CD8-positive, alpha-beta memory T cell (primary cell): ENCODE results near the gene SUFU. TPM values are rescaled to one million over a fixed set of nuclear protein-coding genes. Genes with fewer than 3 reads are reported as not detected.

Source experiments
- CTCF ChIA-PET: fragments of 350-600 bp; sonication (Branson Sonifier 250); formaldehyde crosslinking; loops from one replicate; lab custom pipeline; 2021; ENCODE audit warnings: antibody characterized with exemption; lab: Charles Lee
- POLR2A ChIA-PET: fragments of 350-600 bp; sonication (Branson Sonifier 250); formaldehyde crosslinking; loops from one replicate; lab custom pipeline; 2021; ENCODE audit warnings: antibody characterized with exemption; lab: Charles Lee
- DNase-seq, 5 donors: peaks; one replicate each; pipeline versions ENCODE4 v3.0.0 to v3.0.0-alpha.2; 2020 to 2022; ENCODE audit warnings: mixed read lengths in 1 of 5
- H3K27ac ChIP-seq: one replicate; pipeline ENCODE4 v1.7.0; 2013; ENCODE audit warnings: low read depth, mild to moderate bottlenecking, low read length, moderate library complexity
- H3K27me3 ChIP-seq: 2 replicates; pipeline ENCODE4 v1.7.0; 2013; ENCODE audit warnings: low read length, mild to moderate bottlenecking; ENCODE audit not compliant: insufficient read depth, poor library complexity, severe bottlenecking
- H3K36me3 ChIP-seq: 2 replicates; pipeline ENCODE4 v1.7.0; 2013; ENCODE audit warnings: mild to moderate bottlenecking, low read length, moderate library complexity; ENCODE audit not compliant: insufficient read depth
- H3K4me1 ChIP-seq: 2 replicates; pipeline ENCODE4 v1.7.0; 2013; ENCODE audit warnings: mild to moderate bottlenecking, low read length, moderate library complexity; ENCODE audit not compliant: insufficient read depth
- H3K4me3 ChIP-seq: 2 replicates; pipeline ENCODE4 v1.7.0; 2013; ENCODE audit warnings: mild to moderate bottlenecking, low read length
- H3K9me3 ChIP-seq: 2 replicates; pipeline ENCODE4 v1.7.0; 2013; ENCODE audit warnings: mild to moderate bottlenecking, low read length
- H3K27ac Mint-ChIP-seq, 8 donors: one replicate each; pipeline ENCODE4 v1.8.0; 2020 to 2021; ENCODE audit warnings: mixed read lengths in 8 of 8, mild to moderate bottlenecking in 6 of 8, inconsistent platforms in 3 of 8, moderate library complexity in 3 of 8
- H3K27me3 Mint-ChIP-seq, 2 donors: one replicate each; pipeline ENCODE4 v1.8.0; 2020 to 2021; ENCODE audit warnings: mixed read lengths in 2 of 2, mild to moderate bottlenecking in 1 of 2, moderate library complexity in 1 of 2
- H3K36me3 Mint-ChIP-seq, 3 donors: one replicate each; pipeline ENCODE4 v1.8.0; 2020 to 2021; ENCODE audit warnings: mixed read lengths in 3 of 3, inconsistent platforms in 1 of 3, mild to moderate bottlenecking in 1 of 3
- H3K4me1 Mint-ChIP-seq, 3 donors: one replicate each; pipeline ENCODE4 v1.8.0; 2020 to 2021; ENCODE audit warnings: mixed read lengths in 3 of 3, inconsistent platforms in 1 of 3, mild to moderate bottlenecking in 1 of 3
- H3K4me3 Mint-ChIP-seq, 7 donors: one replicate each; pipeline ENCODE4 v1.8.0; 2020 to 2021; ENCODE audit warnings: mixed read lengths in 7 of 7, mild to moderate bottlenecking in 6 of 7, moderate library complexity in 4 of 7, inconsistent platforms in 2 of 7
- H3K9me3 Mint-ChIP-seq, 5 donors: one replicate each; pipeline ENCODE4 v1.8.0; 2020 to 2022; ENCODE audit warnings: mixed read lengths in 5 of 5, mild to moderate bottlenecking in 3 of 5, moderate library complexity in 2 of 5, inconsistent platforms in 1 of 5
- polyA plus RNA-seq: library from polyadenylated mRNA; unstranded; fragments of 300-500 nt; fragmentation: Illumina TruSeq; gene quantifications from one replicate; pipeline ENCODE4 v1.2.3, GENCODE V29; 2021
- total RNA-seq, 2 experiments: library from RNA; stranded (reverse); gene quantifications; one replicate each; pipeline ENCODE4 v1.2.3, GENCODE V29; 2021

SUFU gene
- total and polyA plus RNA-seq, 3 experiments from 2014 or later, result 7.5 to 8.3 (median 8.3) TPM

- POLR2A ChIA-PET, result interaction anchor here (0.6 to 4.3 kb wide), 7 partner anchors 10 to 66 kb away, joined by 3 to 54 read pairs (median 4); partner anchors contain the start of genes ACTR1A, C10orf95, FBXL15 and NFKB2
These were observed 42.4 kb upstream of the SUFU start for GRCh38 chr10:102461187-102462054.

GRCh38 chr10:102462512-102463054 is 41.2 kb upstream of the SUFU start:
- peaks cover 21 to 29% (median 22%) of the 10 kb centered on the region in 3 donors for H3K4me1 Mint-ChIP-seq
- no peak for DNase-seq
- Histone ChIP-seq H3K4me3 (no peak overlapping the region), H3K27me3 (no peaks in the 10 kb centered on the region), H3K36me3 (no peaks in the 10 kb centered on the region), H3K9me3 (no peaks in the 10 kb centered on the region), H3K4me1 (peaks cover 15% of the 10 kb centered on the region), H3K27ac (no peak overlapping the region)
- no peaks in the 10 kb centered on the region for H3K9me3 Mint-ChIP-seq
- POLR2A ChIA-PET, result interaction anchor here (0.7 to 4.3 kb wide), 2 partner anchors 12 to 69 kb away, joined by 3 to 54 read pairs; partner anchors contain the start of gene C10orf95
- peaks cover 0 to 4% of the 10 kb centered on the region in 2 donors for H3K27me3 Mint-ChIP-seq
- CTCF ChIA-PET, result interaction anchor here (1.1 to 2.8 kb wide), 7 partner anchors 11 to 232 kb away, joined by 3 to 23 read pairs (median 8); partner anchors contain the start of gene C10orf95
- H3K27ac Mint-ChIP-seq, result peak overlapping the region in 4 of 8 donors; percentile 37 to 92 (median 67)
- peak overlapping the region; percentile 59 to 94 (median 88) for H3K4me3 Mint-ChIP-seq
- H3K36me3 Mint-ChIP-seq, result peaks cover 0 to 5% (median 2%) of the 10 kb centered on the region in 3 donors

More at GRCh38 chr10:102461187-102462054, 42.4 kb upstream of the SUFU start:
- peaks cover 2% of the 10 kb centered on the region for H3K36me3 ChIP-seq
- H3K4me1 ChIP-seq, result peaks cover 15% of the 10 kb centered on the region
- no peaks in the 10 kb centered on the region for H3K9me3 Mint-ChIP-seq
- peak overlapping the region in 7 of 8 donors; percentile 53 to 93 (median 84) for H3K27ac Mint-ChIP-seq
- H3K4me3 ChIP-seq, result peak overlapping the region; percentile 82
- H3K36me3 Mint-ChIP-seq, result peaks cover 0 to 2% (median under 1%) of the 10 kb centered on the region in 3 donors
- no peaks in the 10 kb centered on the region for H3K27me3 ChIP-seq
- H3K27ac ChIP-seq, result no peak overlapping the region
- CTCF ChIA-PET, result interaction anchor here (0.7 to 2.8 kb wide), 12 partner anchors 10 to 231 kb away, joined by 3 to 23 read pairs (median 6); partner anchors contain the start of genes ACTR1A, C10orf95 and NFKB2
- H3K4me1 Mint-ChIP-seq, result peaks cover 21 to 29% (median 22%) of the 10 kb centered on the region in 3 donors
- H3K9me3 ChIP-seq, result no peaks in the 10 kb centered on the region
- peaks cover 0 to 4% of the 10 kb centered on the region in 2 donors for H3K27me3 Mint-ChIP-seq
- H3K4me3 Mint-ChIP-seq, result peak overlapping the region; percentile 84 to 94 (median 89)
- DNase-seq, result peak; percentile 87 to 95 (median 91)

DNA sequence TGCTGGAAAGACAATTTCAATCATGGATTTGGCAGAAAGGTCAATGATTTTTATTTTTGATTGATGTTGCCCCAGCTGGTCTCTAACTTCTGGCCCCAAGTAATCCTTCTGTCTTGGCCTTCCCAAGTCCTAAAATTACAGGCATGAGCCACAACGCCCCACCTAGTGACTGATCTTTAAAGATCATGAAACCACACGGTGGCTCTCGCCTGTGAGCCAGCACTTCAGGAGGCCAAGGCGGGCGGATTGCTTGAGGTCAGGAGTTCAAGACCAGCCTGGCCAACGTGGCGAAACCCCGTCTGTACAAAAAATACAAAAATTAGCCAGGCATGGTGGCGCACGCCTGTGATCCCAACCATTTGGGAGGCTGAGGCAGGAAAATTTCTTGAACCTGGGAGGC is 39.8 kb upstream of the SUFU start:
- CTCF ChIA-PET, result interaction anchor here (1.1 to 1.6 kb wide), 2 partner anchors 65 to 234 kb away, joined by 4 to 6 read pairs; no protein-coding TSS in a partner anchor
- DNase-seq, result no peak
- Histone ChIP-seq H3K4me3 (no peak overlapping the region), H3K27ac (no peak overlapping the region), H3K27me3 (no peaks in the 10 kb centered on the region), H3K4me1 (peaks cover 15% of the 10 kb centered on the region), H3K9me3 (no peaks in the 10 kb centered on the region), H3K36me3 (no peaks in the 10 kb centered on the region)
- H3K4me3 Mint-ChIP-seq, result no peak overlapping the region
- H3K27ac Mint-ChIP-seq, result no peak overlapping the region
- peaks cover 21 to 29% (median 22%) of the 10 kb centered on the region in 3 donors for H3K4me1 Mint-ChIP-seq
- POLR2A ChIA-PET, result interaction anchor here (0.7 to 4.3 kb wide), 2 partner anchors 10 to 13 kb away, joined by 6 to 54 read pairs; partner anchors contain the start of gene C10orf95
- no peaks in the 10 kb centered on the region for H3K9me3 Mint-ChIP-seq
- H3K27me3 Mint-ChIP-seq, result peaks cover 0 to 4% of the 10 kb centered on the region in 2 donors
- H3K36me3 Mint-ChIP-seq, result peaks cover 0 to 5% (median 5%) of the 10 kb centered on the region in 3 donors

GRCh38 chr10:102465466-102465865 is 38.3 kb upstream of the SUFU start:
- POLR2A ChIA-PET, result interaction anchor here (0.6 kb wide), 1 partner anchor 62 kb away, joined by 7 read pairs; no protein-coding TSS in a partner anchor
- H3K27ac Mint-ChIP-seq, result no peak overlapping the region

DNA sequence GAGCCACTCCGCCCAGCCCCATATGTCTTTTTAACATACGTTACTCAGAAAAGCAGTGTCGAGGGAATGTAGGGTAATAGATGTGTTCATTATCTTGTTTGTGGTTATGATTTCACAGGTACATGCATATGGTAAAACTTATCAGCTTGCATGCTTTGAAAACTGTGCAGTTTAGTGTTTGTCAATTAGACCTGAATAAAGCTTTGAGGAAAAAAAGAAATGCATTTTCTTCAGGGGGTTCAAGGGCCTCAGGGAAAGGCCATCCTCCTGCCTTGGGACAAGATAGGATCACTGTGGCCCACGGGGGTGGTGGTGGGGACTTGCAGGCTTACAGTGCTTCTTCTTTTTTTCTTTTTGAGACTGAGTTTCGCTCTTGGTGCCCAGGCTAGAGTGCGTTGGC is 36.5 kb upstream of the SUFU start:
- H3K27me3 Mint-ChIP-seq, result peaks cover 0 to 1% of the 10 kb centered on the region in 2 donors
- Histone ChIP-seq H3K27me3 (no peaks in the 10 kb centered on the region), H3K9me3 (no peaks in the 10 kb centered on the region), H3K27ac (no peak overlapping the region), H3K4me3 (no peak overlapping the region), H3K4me1 (peaks cover under 1% of the 10 kb centered on the region), H3K36me3 (no peaks in the 10 kb centered on the region)
- POLR2A ChIA-PET, result interaction anchor here (0.6 kb wide), 1 partner anchor 46 kb away, joined by 3 read pairs; no protein-coding TSS in a partner anchor
- CTCF ChIA-PET, result interaction anchor here (1.8 kb wide), 1 partner anchor 11 kb away, joined by 6 read pairs; no protein-coding TSS in a partner anchor
- no peaks in the 10 kb centered on the region for H3K9me3 Mint-ChIP-seq
- peaks cover 0 to 10% (median 5%) of the 10 kb centered on the region in 3 donors for H3K36me3 Mint-ChIP-seq
- no peak overlapping the region for H3K4me3 Mint-ChIP-seq
- no peak for DNase-seq
- H3K27ac Mint-ChIP-seq, result peak overlapping the region in 1 of 8 donors; percentile 47
- peaks cover 6 to 10% (median 8%) of the 10 kb centered on the region in 3 donors for H3K4me1 Mint-ChIP-seq

More at GRCh38 chr10:102465466-102465865, 38.3 kb upstream of the SUFU start:
- CTCF ChIA-PET, result no interaction called here
- Mint-ChIP-seq H3K27me3 (peaks cover 0 to 1% of the 10 kb centered on the region in 2 donors), H3K4me3 (no peak overlapping the region), H3K9me3 (no peaks in the 10 kb centered on the region), H3K4me1 (peaks cover 22 to 28% (median 22%) of the 10 kb centered on the region in 3 donors), H3K36me3 (peaks cover 0 to 9% (median 5%) of the 10 kb centered on the region in 3 donors)
- DNase-seq, result no peak
- peaks cover 15% of the 10 kb centered on the region for H3K4me1 ChIP-seq
- no peaks in the 10 kb centered on the region for H3K9me3 ChIP-seq
- H3K4me3 ChIP-seq, result no peak overlapping the region
- no peaks in the 10 kb centered on the region for H3K36me3 ChIP-seq
- H3K27me3 ChIP-seq, result no peaks in the 10 kb centered on the region
- H3K27ac ChIP-seq, result no peak overlapping the region

DNA sequence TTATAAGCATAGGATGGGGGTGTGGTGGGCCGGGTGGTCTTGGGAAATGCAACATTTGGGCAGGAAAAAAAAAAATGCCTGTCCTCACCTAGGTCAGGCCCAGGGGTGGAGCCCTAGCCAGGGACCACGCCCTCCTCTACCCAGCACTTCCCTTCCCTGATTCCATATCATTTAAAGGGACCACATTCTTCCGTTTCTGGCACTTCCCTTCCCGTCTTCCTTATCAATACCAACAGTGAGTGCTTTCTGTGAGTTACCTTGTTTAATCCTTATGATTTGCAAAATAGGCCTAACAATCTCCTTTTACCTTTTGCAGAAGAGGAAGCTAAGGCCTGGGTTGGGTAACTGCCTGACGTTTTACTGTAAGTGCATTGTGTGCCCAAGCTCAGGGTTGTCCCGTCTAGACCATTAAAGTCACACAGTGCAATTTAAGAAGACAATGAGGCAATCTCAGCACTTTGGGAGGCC is 35.8 kb upstream of the SUFU start:
- Histone ChIP-seq H3K27me3 (no peaks in the 10 kb centered on the region), H3K27ac (no peak overlapping the region), H3K36me3 (no peaks in the 10 kb centered on the region), H3K4me3 (no peak overlapping the region), H3K4me1 (peaks cover 5% of the 10 kb centered on the region), H3K9me3 (no peaks in the 10 kb centered on the region)
- no peak overlapping the region for H3K4me3 Mint-ChIP-seq
- no peak overlapping the region for H3K27ac Mint-ChIP-seq
- DNase-seq, result no peak
- H3K9me3 Mint-ChIP-seq, result no peaks in the 10 kb centered on the region
- H3K4me1 Mint-ChIP-seq, result peaks cover under 1 to 9% (median 3%) of the 10 kb centered on the region in 3 donors
- H3K27me3 Mint-ChIP-seq, result no peaks in the 10 kb centered on the region
- H3K36me3 Mint-ChIP-seq, result peaks cover 0 to 10% (median 5%) of the 10 kb centered on the region in 3 donors
- ChIA-PET CTCF (interaction anchor here (1.8 to 2.0 kb wide), 2 partner anchors 11 to 68 kb away, joined by 6 to 7 read pairs; no protein-coding TSS in a partner anchor), POLR2A (no interaction called here)

GRCh38 chr10:102468683-102469082 is 35.1 kb upstream of the SUFU start:
- Histone ChIP-seq H3K36me3 (no peaks in the 10 kb centered on the region), H3K27me3 (no peaks in the 10 kb centered on the region), H3K4me1 (peaks cover 12% of the 10 kb centered on the region), H3K27ac (no peak overlapping the region), H3K4me3 (no peak overlapping the region), H3K9me3 (no peaks in the 10 kb centered on the region)
- peaks cover 0 to 10% (median 4%) of the 10 kb centered on the region in 3 donors for H3K36me3 Mint-ChIP-seq
- no peak overlapping the region for H3K4me3 Mint-ChIP-seq
- no peaks in the 10 kb centered on the region for H3K9me3 Mint-ChIP-seq
- POLR2A ChIA-PET, result no interaction called here
- no peaks in the 10 kb centered on the region for H3K27me3 Mint-ChIP-seq
- no peak for DNase-seq
- peak overlapping the region in 1 of 8 donors; percentile 29 for H3K27ac Mint-ChIP-seq
- CTCF ChIA-PET, result interaction anchor here (1.8 to 2.0 kb wide), 2 partner anchors 10 to 69 kb away, joined by 6 to 7 read pairs; no protein-coding TSS in a partner anchor
- H3K4me1 Mint-ChIP-seq, result peaks cover 8 to 14% (median 9%) of the 10 kb centered on the region in 3 donors
